Measurements from ENCODE around the gene FKBP10.
"Not testable (repeated sequence)": the region's sequence is repeated elsewhere in the genome, so short reads cannot be mapped to it uniquely, and the experiment has no call there.

Gene FKBP10

GRCh38 chr17:41844971-41845370, 32.2 kb downstream of the FKBP10 start:
- DNase-seq, result no peak

GRCh38 chr17:41848788-41849187, 36.0 kb downstream of the FKBP10 start:
- no peak for DNase-seq

GRCh38 chr17:41849251-41849990, 36.6 kb downstream of the FKBP10 start:
- no peak for DNase-seq

- not testable (repeated sequence) for DNase-seq
Observed at GRCh38 chr17:41851382-41851781, 38.6 kb downstream of the FKBP10 start.

GRCh38 chr17:41860254-41860931, 47.6 kb downstream of the FKBP10 start:
- DNase-seq, result no peak

- DNase-seq, result no peak
Observed at GRCh38 chr17:41863074-41863848, 50.5 kb downstream of the FKBP10 start.

- peak; percentile 18 for DNase-seq
Observed at GRCh38 chr17:41864498-41864835, 51.7 kb downstream of the FKBP10 start.

- peak; percentile 93 for DNase-seq
Observed at GRCh38 chr17:41864836-41865595, 52.2 kb downstream of the FKBP10 start, which contains the start of gene KLHL11. TSS of gene KLHL11 (minus strand) at chr17:41865423. CDS start at chr17:41865370, 53 bp downstream.

- no peak for DNase-seq
Observed at GRCh38 chr17:41865596-41865893, 52.7 kb downstream of the FKBP10 start.

GRCh38 chr17:41868568-41868967, 55.8 kb downstream of the FKBP10 start:
- no peak for DNase-seq

- DNase-seq, result no peak
Observed at GRCh38 chr17:41869426-41869825, 56.6 kb downstream of the FKBP10 start.

- DNase-seq, result no peak
Observed at GRCh38 chr17:41870097-41870496, 57.3 kb downstream of the FKBP10 start.

GRCh38 chr17:41870627-41871026, 57.8 kb downstream of the FKBP10 start:
- DNase-seq, result no peak

- no peak for DNase-seq
Observed at GRCh38 chr17:41871789-41872188, 59.0 kb downstream of the FKBP10 start.
